Transverse colon (tissue), 4 donors: ENCODE results near the gene MRPS6.

Source experiments
- POLR2A ChIP-seq: fragments of 450-650 bp; IDR thresholded peaks from one replicate; pipeline ENCODE4 v1.6.1; 2016; ENCODE audit warnings: antibody characterized with exemption, mild to moderate bottlenecking, moderate library complexity
- POLR2AphosphoS5 ChIP-seq, 3 donors: sonication (generic); formaldehyde crosslinking; IDR thresholded peaks; one replicate each; pipeline ENCODE4 v1.6.1; 2016; ENCODE audit warnings: antibody characterized with exemption in 3 of 3
- TF ChIP-seq, protein P1 (sequence below), 5 experiments: fragments of 200-600 bp in 3 of 5; fragments of 450-650 bp in 2 of 5; sonication (generic) in 3 of 5; IDR thresholded peaks; 1 replicate in 2 of 5; 2 replicates in 3 of 5; pipeline ENCODE4 v1.5.1; 2016 to 2017; ENCODE audit warnings: antibody characterized with exemption in 5 of 5, inconsistent platforms in 3 of 5, mild to moderate bottlenecking in 2 of 5, moderate library complexity in 1 of 5

DNA sequence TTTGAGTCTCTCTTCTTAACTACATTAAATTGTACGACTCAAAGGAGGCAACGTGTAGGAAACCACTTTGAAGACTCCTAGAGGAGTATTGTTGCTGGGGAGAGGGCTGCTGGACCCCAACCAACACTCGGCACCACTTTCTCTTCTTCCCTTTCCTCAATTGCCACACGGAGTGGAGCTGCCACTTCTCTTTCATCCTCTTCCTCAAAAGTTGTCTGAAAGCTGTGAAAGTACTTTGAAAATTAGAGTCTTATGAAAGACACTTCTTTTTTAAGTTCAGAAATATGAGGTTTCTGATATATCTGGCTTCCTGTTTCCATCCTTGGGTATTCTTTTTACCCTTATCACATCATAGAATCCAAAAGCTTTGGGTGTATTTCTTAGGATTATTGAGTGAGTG lies 59.5 kb downstream of the MRPS6 start:
- no peak for TF ChIP-seq POLR2A
- TF ChIP-seq, protein P1, sequence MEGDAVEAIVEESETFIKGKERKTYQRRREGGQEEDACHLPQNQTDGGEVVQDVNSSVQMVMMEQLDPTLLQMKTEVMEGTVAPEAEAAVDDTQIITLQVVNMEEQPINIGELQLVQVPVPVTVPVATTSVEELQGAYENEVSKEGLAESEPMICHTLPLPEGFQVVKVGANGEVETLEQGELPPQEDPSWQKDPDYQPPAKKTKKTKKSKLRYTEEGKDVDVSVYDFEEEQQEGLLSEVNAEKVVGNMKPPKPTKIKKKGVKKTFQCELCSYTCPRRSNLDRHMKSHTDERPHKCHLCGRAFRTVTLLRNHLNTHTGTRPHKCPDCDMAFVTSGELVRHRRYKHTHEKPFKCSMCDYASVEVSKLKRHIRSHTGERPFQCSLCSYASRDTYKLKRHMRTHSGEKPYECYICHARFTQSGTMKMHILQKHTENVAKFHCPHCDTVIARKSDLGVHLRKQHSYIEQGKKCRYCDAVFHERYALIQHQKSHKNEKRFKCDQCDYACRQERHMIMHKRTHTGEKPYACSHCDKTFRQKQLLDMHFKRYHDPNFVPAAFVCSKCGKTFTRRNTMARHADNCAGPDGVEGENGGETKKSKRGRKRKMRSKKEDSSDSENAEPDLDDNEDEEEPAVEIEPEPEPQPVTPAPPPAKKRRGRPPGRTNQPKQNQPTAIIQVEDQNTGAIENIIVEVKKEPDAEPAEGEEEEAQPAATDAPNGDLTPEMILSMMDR (IDR thresholded peaks at IDR 0.05) = no peak
- TF ChIP-seq POLR2AphosphoS5 (IDR thresholded peaks at IDR 0.05) = no peak
